ENCODE data around the gene NOTCH1.

Gene NOTCH1

GRCh38 chr9:136481558-136481957 lies 64.3 kb downstream of the NOTCH1 start (continued):
- TF ChIP-seq POU6F1 (CRISPR knock-in tag; IDR thresholded peaks at IDR 0.05; ENCODE audit: borderline replicate concordance, low read depth) (no peak), OSR1 (CRISPR knock-in tag; IDR thresholded peaks at IDR 0.05) (no peak), CSRNP3 (CRISPR knock-in tag; IDR thresholded peaks at IDR 0.05) (no peak), ZNF8 (CRISPR knock-in tag; IDR thresholded peaks at IDR 0.05) (no peak), TCF4 (CRISPR knock-in tag; IDR thresholded peaks at IDR 0.05; ENCODE audit: borderline replicate concordance) (no peak), PPARA (CRISPR knock-in tag; IDR thresholded peaks at IDR 0.05; ENCODE audit: borderline replicate concordance) (no peak)

- ATAC-seq = no peak
- TF ChIP-seq TSHZ2 (CRISPR knock-in tag; IDR thresholded peaks at IDR 0.05) (no peak), ZFP30 (CRISPR knock-in tag; IDR thresholded peaks at IDR 0.05) (no peak), ESRRG (CRISPR knock-in tag; IDR thresholded peaks at IDR 0.05) (no peak), ZC3H10 (CRISPR knock-in tag; IDR thresholded peaks at IDR 0.05) (no peak), RARB (CRISPR knock-in tag; IDR thresholded peaks at IDR 0.05) (no peak), ZFP3 (CRISPR knock-in tag; IDR thresholded peaks at IDR 0.05) (no peak), PPARA (CRISPR knock-in tag; IDR thresholded peaks at IDR 0.05; ENCODE audit: borderline replicate concordance) (no peak), CSDC2 (CRISPR knock-in tag; IDR thresholded peaks at IDR 0.05) (no peak), POU6F1 (CRISPR knock-in tag; IDR thresholded peaks at IDR 0.05; ENCODE audit: borderline replicate concordance, low read depth) (no peak), BACH2 (CRISPR knock-in tag; IDR thresholded peaks at IDR 0.05; ENCODE audit: borderline replicate concordance) (no peak), CREB5 (CRISPR knock-in tag; IDR thresholded peaks at IDR 0.05; ENCODE audit: low read depth) (no peak), OSR1 (CRISPR knock-in tag; IDR thresholded peaks at IDR 0.05) (no peak), ARNTL (CRISPR knock-in tag; IDR thresholded peaks at IDR 0.05; ENCODE audit: borderline replicate concordance, low read depth) (no peak), PATZ1 (CRISPR knock-in tag; IDR thresholded peaks at IDR 0.05; ENCODE audit: borderline replicate concordance) (no peak), ZNF8 (CRISPR knock-in tag; IDR thresholded peaks at IDR 0.05) (no peak), ISL1 (CRISPR knock-in tag; IDR thresholded peaks at IDR 0.05) (no peak)
These were observed 69.3 kb downstream of the NOTCH1 start for GRCh38 chr9:136476369-136477150.

Measured in SK-N-SH treated with all-trans-retinoic acid at 6 μM for 48 hours (cell line).